DMS53 (cell line): ENCODE results near the gene SH3GL1.

Source experiments
- DNase-seq: peaks from one replicate; lab custom pipeline; 2025; lab: John Stamatoyannopoulos, UW

The SH3GL1 gene

GRCh38 chr19:4396949-4397783 is 3.2 kb downstream of the SH3GL1 start:
- no peak for DNase-seq

GRCh38 chr19:4393947-4394590 is 6.3 kb downstream of the SH3GL1 start:
- no peak for DNase-seq

- DNase-seq: no peak
Observed at GRCh38 chr19:4391701-4392483, 8.5 kb downstream of the SH3GL1 start.

DNA sequence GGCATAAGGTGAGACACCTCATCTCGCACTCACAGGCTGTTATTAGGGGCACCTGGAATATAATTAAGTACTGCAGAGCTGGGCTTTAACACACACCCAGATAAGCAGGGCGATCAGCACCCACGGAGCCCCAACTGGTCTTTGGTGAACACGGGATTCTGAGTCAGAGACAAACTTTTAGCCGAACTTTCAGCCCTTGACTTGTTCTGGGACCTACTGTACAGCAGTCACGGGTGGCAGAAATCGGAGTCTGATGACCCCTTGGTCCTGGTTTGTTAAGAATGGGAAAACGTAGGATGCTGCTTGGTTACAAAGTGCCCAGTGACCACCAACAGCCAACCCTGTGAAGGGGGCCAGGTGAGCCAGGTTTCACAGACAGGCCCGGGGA is 9.0 kb downstream of the SH3GL1 start:
- DNase-seq: no peak

GRCh38 chr19:4390567-4391305 is 9.6 kb downstream of the SH3GL1 start:
- no peak for DNase-seq

GRCh38 chr19:4390017-4390566 is 10.3 kb downstream of the SH3GL1 start:
- no peak for DNase-seq

DNA sequence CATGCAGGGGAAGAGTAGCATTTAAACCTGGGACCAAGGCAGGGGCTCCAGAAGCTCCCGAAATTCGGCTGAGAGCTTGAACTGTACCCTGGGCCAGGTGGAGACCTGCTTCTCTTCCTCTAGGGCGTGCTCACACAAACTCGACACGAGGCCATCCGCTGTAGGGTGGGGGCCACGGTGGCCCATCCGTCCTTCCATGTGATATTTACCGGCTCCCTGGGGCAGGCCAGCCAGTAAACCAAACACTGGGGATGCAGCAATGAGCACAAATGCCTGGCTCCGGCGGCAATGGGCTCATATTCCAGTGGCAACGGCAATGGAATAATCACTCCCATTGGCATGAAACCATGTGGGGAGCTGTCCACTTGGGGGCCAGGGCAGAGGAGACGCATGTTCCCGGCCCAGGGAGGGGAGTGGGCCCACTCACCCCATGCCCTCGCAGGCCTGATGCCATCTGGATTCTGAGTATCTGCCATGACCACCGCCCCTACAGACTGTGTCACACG is 10.8 kb downstream of the SH3GL1 start:
- DNase-seq: no peak

GRCh38 chr19:4389064-4389375 is 11.3 kb downstream of the SH3GL1 start:
- no peak for DNase-seq

DNA sequence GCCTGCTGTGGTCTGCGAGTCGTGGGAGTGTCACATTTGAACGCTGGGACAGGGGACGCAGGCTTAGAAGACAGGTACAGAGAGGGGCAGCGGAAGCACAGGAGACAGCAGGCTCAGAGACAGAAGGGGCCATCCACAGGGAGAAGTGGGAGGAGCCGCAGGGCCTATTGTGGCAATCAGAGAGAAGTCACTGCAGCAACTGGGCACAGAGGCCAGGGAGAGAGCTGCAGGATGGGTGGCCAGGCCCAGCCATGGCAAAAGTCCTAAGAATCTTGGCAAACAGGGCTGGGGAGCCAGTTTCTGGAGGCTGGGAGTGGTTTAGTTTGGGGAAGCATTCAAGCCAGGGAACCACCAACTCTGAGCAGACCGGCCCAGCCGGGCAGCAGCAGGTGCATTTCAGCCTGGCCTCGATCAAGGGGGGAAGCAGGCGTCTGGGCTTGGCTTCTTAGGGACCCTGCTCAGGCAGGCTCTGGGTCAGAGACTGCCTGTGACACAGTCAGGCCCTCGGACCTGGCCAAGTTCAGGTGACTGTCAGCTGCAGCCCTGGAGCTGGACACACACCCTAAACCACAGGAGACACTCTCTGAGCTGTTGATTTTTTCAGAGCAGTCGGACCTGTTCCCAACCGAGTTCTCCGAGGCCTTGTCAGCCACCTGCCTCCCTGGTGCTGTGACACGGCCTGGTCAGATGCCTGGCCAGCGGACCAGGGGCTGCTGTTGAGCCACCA is 11.8 kb downstream of the SH3GL1 start:
- no peak for DNase-seq

GRCh38 chr19:4386041-4386782 is 14.1 kb downstream of the SH3GL1 start:
- no peak for DNase-seq

DNA sequence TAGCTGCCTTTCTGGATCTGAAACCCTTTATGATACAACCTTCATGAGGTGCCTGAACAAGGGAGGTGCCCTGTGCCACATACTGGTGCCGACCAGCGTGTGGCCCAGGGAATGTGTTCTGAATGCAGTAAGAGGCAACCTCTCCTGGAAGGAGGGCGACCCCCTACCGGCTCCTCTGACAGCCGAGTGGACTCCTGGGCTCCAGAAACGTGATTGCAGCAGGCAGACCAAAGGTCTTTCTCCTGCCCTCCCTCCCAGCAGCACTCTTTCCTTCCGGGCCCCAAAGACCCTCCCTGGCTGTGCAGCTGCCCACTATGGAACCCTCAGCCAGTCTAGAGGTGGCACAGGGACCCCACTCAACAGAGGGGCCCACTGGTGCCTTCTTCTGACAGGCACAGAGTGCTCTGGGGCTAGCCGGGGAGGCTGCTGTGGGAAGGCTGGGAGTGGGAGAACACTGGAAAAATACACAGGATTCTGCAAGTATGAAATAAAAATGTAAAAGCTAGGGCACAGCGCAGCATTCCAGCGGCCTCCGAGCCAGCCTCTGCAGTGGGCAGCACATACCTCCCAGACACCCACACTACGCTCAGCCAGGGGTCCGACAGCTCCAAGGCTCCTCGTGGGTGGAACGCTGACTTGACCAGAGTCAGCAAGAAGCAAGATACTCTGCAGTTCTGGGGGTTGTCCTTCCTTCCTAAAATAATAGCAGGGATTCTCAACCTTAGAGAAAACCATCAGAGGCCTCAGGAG is 14.9 kb downstream of the SH3GL1 start:
- no peak for DNase-seq

- no peak for DNase-seq
Observed at GRCh38 chr19:4380254-4380727, 20.1 kb downstream of the SH3GL1 start.

DNA sequence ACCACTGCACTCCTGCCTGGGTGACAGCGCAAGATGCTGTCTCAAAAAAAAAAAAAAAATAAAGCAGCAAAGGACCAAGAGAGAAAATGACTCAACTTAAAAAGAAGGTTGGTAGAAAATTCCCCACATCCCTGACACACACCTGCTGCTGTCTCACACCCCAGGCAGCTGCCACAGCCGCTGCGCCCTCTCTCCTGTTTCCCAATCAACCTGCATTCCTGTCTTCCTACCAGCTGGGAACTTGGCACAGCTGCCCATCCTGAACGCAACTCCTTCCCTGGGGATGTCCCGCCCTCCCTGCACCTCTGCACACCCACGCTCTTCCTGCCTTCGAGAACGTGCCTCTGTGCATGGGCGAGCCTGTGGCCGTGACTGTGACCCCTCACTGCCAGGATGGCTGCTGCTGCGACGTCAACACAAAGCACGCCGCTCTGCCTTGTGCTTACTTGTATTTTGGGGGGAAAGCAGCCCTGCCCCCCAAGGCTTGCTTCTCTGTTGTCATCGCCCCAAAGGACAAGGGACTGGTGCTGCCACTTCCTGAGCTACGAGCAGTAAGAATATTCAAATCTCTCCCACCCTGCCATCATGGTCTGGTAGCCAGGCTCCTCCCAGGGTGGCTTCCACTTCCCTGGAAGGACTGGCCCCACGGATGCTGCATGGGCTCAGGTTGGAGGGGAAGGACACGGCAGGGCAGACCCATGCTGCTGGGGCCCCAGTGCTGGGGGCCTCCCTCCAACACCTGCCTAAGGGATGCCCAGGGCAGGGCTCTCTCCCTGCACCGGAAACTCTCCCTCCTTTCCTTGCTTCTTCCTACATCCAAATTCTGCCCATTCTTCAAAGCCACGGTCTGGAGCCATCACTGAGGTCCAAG is 20.7 kb downstream of the SH3GL1 start:
- DNase-seq: peak; percentile 35

DNA sequence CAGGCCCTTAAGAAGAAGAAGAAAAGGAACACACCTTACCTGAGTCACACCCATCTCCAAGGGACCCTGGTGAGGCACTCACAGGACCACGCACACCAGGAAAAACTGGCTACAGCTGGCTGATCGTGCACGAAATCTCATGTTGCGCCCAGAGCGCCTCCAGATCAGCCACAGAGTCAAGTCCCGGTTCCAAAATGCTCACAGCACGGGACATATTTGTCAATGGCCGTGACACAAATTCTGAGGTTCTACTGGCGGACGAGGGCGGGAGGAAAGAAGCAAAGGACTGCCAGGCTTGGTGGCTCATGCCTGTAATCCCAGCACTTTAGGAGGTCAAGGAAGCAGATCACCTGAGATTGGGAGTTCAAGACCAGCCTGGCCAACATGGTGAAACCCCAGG is 21.5 kb downstream of the SH3GL1 start:
- DNase-seq: no peak

DNA sequence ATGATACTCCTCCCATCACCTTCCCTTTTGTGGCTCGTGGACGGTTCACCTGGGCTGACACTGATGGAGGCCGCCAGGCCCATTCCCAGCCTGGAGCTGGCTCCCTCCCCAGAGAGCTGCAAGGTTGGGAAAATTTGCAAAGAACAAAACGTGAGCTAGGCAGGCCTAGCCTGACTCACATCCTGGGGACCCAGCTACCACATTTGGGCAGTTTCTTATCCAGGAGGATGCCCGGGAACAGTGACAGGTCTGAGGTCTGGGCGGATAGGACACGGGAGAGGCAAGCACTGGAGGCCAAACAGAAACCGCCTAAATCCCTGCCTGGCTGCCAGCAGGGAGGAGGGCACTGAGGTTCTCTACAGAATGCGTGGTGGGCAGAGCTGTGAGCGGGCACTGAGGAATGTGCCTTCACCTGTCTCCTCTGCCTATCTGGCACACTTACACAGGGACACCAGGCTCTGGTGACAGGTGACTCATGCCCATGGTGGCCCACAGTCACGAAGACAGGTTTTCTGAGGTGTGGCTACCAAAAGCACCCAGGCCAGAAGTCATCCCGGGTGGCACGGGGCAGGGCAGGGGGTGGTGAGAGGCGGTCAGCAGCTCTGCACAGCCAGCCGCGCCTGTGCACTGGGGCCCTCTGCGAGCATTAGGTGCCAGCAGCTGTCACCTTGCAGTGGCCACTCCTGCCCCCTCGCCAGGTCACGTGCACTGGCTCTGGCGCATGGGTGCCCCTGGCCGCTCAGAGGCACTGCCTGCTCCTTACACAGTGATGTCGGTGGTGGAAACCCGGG is 23.2 kb downstream of the SH3GL1 start:
- peak; percentile 57 for DNase-seq

DNA sequence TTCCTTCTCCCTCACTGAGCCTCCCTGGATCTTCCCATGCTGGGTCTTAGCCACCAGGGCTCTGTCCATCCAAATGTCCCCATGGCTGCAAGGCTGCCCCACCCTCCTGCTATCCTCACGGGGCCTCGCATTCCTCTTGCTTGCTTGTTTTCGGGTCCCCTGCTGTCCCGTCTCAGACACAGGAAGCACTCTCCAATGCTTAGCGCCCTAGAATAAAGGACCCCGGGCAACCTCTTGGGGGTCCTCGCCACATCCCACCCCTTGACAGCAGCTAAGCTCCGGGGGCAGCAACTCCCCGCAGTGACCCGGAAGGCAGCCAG is 23.7 kb downstream of the SH3GL1 start:
- DNase-seq: no peak

DNA sequence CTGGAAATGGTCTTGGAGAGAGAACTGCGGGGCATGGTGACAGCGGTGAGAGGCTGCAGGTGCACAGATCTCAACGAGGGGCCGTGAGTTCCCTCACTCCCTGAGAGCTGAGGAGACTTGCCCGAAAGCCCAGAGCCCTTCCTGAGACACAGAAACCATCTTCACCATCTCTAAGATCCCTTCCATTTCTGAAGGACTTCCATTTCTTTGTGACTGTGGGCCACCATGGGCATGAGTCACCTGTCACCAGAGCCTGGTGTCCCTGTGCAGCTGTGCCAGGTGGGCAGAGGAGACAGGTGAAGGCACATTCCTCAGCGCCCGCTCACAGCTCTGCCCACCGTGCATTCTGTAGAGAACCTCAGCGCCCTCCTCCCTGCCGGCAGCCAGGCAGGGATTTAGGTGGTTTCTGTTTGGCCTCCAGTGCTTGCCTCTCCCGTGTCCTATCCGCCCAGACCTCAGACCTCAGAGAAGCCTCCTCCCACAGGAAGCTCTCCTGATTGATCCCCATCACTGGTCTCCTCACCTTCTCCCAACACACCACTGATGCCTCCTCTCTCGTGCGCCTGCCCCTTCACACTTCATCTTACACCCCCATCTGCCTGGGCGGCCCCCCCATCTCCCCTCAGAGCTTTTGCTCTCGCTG is 24.2 kb downstream of the SH3GL1 start:
- DNase-seq: peak; percentile 77
